NCI-H1092 treated with DMSO at 0.1 percent for 48 hours (cell line): Measurements from ENCODE around the gene GNAQ.

Experiments
- DNase-seq: peaks from one replicate; lab custom pipeline; 2025; lab: John Stamatoyannopoulos, UW

The GNAQ gene

GRCh38 chr9:78031893-78032729 is 500 bp upstream of the GNAQ start:
- DNase-seq: peak; percentile 94

- peak; percentile 40 for DNase-seq
Observed at GRCh38 chr9:78030553-78031443, 813 bp downstream of the GNAQ start.

GRCh38 chr9:78030296-78030552 is 1.4 kb downstream of the GNAQ start:
- DNase-seq: peak; percentile 37

GRCh38 chr9:78029551-78030295 is 1.9 kb downstream of the GNAQ start:
- no peak for DNase-seq

- DNase-seq: no peak
Observed at GRCh38 chr9:78028926-78029325, 2.7 kb downstream of the GNAQ start.

GRCh38 chr9:78026947-78027346 is 4.7 kb downstream of the GNAQ start:
- no peak for DNase-seq

- DNase-seq: no peak
Observed at GRCh38 chr9:78026416-78026815, 5.2 kb downstream of the GNAQ start.

- DNase-seq: no peak
Observed at GRCh38 chr9:78025186-78025585, 6.4 kb downstream of the GNAQ start.

- DNase-seq: no peak
Observed at GRCh38 chr9:78023003-78023741, 8.4 kb downstream of the GNAQ start.

- no peak for DNase-seq
Observed at GRCh38 chr9:78021697-78022096, 9.9 kb downstream of the GNAQ start.

- no peak for DNase-seq
Observed at GRCh38 chr9:78017190-78017693, 14.4 kb downstream of the GNAQ start.

GRCh38 chr9:78015241-78015640 is 16.4 kb downstream of the GNAQ start:
- DNase-seq: no peak

GRCh38 chr9:78014776-78015175 is 16.8 kb downstream of the GNAQ start:
- DNase-seq: no peak

GRCh38 chr9:78013934-78014333 is 17.7 kb downstream of the GNAQ start:
- DNase-seq: no peak

- no peak for DNase-seq
Observed at GRCh38 chr9:78011049-78011448, 20.6 kb downstream of the GNAQ start.

GRCh38 chr9:78010445-78010844 is 21.2 kb downstream of the GNAQ start:
- no peak for DNase-seq

GRCh38 chr9:78009186-78009585 is 22.4 kb downstream of the GNAQ start:
- no peak for DNase-seq

GRCh38 chr9:78006734-78007133 is 24.9 kb downstream of the GNAQ start:
- DNase-seq: no peak

GRCh38 chr9:78005231-78006002 is 26.2 kb downstream of the GNAQ start:
- no peak for DNase-seq

GRCh38 chr9:78004478-78005229 is 27.0 kb downstream of the GNAQ start:
- DNase-seq: no peak
